COLO668 (cell line): Measurements from ENCODE around the gene L1TD1.
"Not testable (repeated sequence)": the region's sequence is repeated elsewhere in the genome, so short reads cannot be mapped to it uniquely, and the experiment has no call there.

Experiments
- DNase-seq: peaks from one replicate; lab custom pipeline; 2025; ENCODE audit not compliant: unreplicated experiment; lab: John Stamatoyannopoulos, UW

The L1TD1 gene

DNA sequence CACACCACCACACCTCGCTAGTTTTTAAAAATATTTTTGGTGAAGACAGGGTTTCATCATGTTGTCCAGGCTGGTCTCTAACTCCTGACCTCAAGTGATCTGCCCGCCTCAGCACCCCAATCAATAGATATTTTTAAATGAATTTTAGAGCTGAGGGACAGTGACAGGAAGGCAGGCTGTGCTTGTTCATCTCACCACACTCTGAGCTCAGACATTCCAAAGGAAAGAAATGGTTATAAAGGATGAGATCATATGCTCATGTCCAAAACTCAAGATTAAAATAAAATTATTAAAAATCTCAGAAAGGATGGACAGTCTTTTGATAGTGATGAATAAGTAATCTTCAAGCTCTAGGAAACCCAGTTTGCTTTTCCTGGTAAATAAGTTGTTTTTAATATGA is 40.9 kb downstream of the L1TD1 start:
- no peak for DNase-seq

GRCh38 chr1:62237361-62237760 is 42.7 kb downstream of the L1TD1 start:
- DNase-seq, result no peak

DNA sequence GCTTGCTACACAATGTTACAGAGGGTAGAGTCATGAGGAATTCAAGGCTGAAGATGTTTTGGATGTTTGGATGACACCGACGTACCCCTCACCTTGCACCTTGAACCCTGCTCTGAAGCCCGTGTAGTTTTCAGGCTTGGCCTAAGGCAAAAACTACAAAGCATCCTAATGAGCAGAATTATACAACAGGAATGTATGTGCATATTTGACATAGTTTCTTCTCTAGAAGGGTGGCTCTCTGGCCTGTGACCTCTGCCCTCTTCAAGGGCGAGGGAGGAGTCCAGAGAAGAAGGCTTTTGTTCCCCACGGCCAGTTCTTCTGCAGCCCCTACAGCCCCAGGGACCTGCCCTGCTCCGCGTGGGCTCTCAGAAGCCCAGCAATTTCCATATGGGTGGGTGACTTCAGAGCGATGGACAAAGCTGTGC is 43.3 kb downstream of the L1TD1 start:
- no peak for DNase-seq

DNA sequence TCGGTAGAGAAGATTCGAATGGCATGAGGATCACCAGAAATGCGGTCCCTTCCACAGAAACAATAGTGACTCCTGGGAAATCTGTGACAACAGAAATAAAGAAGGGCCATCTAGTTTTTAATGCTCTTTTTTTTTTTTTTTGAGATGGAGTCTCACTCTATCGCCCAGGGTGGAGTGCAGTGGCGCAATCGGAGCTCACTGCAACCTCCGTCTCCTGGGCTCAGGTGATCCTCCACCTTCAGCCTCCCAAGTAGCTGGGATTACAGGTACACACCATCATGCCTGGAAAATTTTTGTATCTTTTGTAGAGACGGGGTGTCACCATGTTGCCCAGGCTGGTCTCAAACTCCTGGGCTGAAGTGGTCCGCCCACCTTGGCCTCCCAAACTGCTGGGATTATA is 43.9 kb downstream of the L1TD1 start:
- DNase-seq, result no peak

GRCh38 chr1:62239652-62240403 is 45.2 kb downstream of the L1TD1 start:
- DNase-seq, result not testable (repeated sequence)

DNA sequence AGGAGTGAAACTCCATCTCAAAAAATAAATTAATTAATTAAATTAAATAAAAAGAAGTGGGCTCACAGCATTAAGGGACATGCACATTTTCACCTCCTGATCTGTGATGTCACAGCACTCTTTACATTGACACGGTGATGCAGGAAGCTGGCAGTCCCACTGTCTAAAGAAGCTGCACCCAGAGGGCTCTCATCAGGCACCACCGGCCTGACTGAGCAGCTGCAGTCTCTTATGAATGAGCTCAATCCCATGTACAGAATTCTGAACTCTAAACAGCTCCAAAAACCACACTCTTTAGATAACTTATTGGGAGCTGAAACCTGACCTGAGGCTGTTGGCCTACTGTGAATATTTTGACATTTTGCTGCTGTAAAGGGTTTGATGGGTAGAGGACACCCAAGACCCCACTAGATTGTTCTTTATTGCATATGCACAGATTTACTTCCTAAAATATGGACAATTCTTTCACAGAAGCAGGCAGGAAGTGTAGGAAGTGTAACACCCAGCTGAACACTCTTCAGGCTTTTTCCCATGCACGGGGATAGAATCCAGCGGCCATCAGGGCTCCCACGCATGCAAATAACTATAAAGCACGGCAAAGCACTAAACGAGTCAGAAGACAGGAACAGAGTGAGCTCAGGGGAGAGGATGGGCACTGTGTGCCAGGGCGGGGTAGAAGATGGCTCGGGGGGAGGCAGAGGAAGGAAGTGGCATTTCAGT is 46.2 kb downstream of the L1TD1 start:
- DNase-seq, result no peak

- peak; percentile 80 for DNase-seq
Observed at GRCh38 chr1:62241371-62242131, 46.9 kb downstream of the L1TD1 start.

DNA sequence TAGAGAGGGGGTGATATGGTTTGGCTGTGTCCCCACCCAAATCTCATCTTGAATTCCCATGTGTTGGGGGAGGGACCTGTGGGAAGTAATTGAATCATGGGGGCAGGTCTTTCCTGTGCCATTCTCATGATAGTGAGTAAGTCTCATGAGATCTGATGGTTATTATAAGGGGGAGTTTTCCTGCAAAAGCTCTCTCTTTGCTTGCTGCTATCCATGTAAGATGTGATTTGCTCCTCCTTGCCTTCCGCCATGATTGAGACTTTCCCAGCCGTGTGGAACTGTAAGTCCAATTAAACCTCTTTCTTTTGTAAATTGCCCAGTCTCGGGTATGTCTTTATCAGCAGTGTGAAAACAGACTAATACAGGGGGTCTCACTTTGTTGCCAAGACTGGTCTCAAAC is 49.7 kb downstream of the L1TD1 start:
- not testable (repeated sequence) for DNase-seq

GRCh38 chr1:62245201-62245600 is 50.6 kb downstream of the L1TD1 start:
- no peak for DNase-seq

- DNase-seq, result peak; percentile 57
Observed at GRCh38 chr1:62247391-62248168, 52.9 kb downstream of the L1TD1 start.

- no peak for DNase-seq
Observed at GRCh38 chr1:62250126-62250726, 55.6 kb downstream of the L1TD1 start.

- no peak for DNase-seq
Observed at GRCh38 chr1:62259551-62259950, 64.9 kb downstream of the L1TD1 start.

GRCh38 chr1:62260688-62261087 is 66.0 kb downstream of the L1TD1 start:
- DNase-seq, result no peak
